HG02943 (cell line): ENCODE measurements around the gene DLX5.
A peak's percentile ranks its signal among the peaks of the same experiment; 100 is the strongest.
"Not testable (repeated sequence)": the region's sequence is repeated elsewhere in the genome, so short reads cannot be mapped to it uniquely, and the experiment has no call there.

Source experiments
- ATAC-seq: cut with Tn5 transposase; IDR thresholded peaks from one replicate; pipeline ENCODE4 v1.9.1; 2021; ENCODE audit warnings: mild to moderate bottlenecking, low read depth, moderate library complexity; ENCODE audit not compliant: unreplicated experiment

DLX5 gene

DNA sequence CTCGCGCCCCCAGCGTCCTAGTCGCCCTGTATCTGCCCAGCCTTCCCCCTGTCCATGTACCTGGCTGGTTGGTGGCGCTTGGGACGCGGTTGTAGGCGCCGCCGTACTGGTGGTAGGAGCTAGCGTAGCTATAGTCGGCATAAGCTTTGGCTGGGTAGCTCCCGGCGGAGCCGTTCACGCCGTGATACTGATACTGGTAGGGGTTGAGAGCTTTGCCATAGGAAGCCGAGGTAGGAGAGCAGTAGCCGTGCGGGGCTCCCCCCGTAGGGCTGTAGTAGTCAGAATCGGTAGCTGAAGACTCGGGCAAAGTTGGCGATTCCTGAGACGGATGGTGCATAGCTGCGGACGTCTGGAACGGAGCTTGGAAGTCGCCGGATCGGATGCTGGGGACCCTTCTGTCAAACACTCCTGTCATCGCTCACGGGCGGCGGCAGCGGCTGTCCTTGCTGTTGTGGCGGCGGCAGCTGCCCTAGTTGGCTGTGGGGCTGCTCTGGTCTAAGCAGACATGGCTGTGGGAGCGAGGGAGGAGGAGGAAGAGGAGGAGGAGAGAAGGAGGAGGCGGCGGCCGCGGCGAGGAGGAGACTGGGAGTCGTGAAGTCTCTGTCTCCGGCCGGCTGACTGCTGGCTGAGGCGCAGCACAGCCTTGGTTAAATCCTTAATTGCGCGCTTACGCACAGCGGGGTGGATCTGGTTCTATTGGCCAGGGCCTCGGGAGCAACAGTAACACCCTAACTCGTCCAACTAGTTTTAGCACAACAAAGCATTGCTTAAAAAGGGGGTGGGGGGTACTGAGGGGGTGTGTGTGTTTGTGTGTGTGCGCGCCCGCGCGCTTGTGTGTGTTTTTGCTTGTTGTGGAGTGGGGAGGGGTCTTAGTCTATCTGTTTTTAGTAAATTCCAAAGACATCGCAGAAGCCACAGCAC lies at the start of gene DLX5:
DLX5 (minus strand) TSS at position 623 of the 921 bp plus-strand sequence; CDS start at position 415, 208 bp downstream.
- no peak for ATAC-seq

DNA sequence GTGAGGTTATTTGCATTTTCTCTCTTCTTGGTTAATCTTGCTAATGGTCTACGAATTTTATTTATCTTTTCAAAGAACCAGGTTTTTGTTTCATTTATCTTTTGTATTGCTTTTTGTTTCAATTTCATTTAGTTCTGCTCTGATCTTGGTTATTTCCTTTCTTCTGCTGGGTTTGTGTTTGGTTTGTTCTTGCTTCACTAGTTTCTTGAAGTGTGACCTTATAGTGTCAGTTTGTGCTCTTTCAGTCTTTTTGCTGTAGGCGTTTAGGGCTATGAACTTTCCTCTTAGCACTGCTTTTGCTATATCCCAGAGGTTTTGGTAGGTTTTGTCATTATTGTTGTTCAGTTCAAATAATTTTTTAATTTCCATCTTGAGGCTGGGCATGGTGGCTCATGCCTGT lies 47.4 kb upstream of the DLX5 start:
- not testable (repeated sequence) for ATAC-seq

DNA sequence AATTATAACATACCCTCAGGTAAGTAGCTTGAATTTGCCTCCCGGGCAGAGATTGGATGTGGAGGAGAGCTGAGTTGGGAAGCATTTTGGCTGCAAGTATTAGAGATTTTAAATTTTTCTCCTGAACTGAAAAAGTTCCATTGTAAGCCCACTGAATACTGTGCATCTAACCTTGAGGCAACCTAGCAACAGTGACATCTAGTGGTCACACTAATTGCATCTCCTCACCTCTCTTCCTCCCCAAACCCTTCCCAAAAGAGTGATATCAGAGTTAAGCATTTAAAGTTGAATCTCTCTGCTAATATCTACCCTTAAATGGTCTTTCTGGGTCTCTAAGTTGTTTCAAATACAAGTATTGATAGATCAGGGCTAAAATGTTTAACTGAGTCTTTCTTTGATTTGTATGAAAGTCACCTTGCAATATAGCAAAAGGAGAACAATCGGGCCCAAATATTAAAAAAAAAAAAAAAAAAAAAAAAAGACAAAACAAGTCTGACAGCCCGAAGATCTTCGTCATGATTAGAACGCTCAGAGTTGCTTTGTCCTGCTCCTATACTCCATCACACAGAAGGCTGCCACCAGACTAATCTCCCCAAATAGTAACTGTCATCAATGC lies 40.4 kb upstream of the DLX5 start:
- peak; percentile 82 for ATAC-seq

DNA sequence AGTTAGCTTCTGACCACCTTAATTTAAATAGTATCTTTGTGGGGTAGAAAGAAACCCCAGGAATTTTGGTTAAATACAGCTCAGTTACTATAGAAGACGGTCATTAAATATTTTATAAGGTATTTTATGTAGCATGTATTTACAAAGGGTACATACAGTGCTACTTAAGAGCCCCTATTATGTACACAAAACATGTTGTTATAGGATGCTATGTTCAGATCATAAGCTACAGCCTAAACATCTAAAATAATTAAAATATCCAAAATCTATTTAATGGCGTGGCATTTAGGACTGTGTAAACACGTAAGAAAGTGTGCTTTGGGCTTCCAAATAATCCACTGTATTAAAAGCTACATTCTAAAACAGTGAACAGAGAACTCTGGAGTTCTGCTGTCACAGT lies 39.4 kb upstream of the DLX5 start:
- ATAC-seq, result no peak

DNA sequence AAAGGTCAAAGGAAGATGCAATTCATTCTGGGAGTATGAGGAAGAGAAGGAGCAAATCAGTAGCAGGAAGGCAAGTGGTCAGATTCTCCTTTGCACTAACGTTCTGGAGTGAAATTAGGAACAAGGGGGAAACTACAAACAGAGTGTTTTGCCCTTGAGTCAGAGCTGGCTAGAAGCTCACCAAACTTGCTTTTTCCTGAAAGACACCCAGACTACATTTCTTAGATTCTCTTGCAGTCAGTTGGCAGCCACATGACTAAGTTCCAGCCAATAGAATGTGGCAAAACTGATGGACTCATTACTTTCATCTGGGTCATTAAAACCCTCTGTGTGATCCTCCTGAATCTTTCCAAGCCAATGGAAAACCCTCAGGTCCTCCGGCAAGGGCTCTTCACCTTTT lies 18.6 kb upstream of the DLX5 start:
- no peak for ATAC-seq

DNA sequence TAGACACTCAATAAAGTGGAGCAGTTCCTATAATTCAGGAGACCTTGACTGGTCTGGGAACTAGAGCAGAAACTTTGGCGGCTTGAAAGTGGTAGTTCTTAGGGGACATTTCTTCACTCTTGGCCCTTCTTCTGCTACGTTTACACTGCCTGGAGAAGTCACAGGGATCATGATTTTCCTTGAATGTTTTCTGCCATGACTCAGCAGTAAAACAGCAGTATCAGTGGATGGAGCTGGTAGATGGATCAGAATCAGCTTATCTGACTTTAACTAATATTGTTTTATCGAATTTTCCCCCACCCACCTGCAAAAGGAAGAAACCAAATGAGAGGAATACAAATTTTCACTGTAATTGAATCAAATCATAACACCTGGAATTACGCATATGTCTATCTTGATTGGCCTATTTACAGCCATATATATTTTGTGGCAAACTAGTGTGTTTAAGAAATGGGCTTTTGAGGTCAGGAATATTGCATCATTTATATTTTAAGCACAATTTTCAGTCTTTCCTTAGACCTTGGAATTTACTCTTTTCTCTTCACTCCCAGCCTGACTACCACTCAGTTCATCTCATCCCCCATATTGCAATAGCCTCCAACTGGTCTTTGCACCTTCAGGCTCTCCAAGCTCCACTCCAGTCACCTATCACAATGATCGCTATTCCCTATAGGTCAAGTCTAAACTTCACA lies 14.9 kb upstream of the DLX5 start:
- ATAC-seq, result no peak

DNA sequence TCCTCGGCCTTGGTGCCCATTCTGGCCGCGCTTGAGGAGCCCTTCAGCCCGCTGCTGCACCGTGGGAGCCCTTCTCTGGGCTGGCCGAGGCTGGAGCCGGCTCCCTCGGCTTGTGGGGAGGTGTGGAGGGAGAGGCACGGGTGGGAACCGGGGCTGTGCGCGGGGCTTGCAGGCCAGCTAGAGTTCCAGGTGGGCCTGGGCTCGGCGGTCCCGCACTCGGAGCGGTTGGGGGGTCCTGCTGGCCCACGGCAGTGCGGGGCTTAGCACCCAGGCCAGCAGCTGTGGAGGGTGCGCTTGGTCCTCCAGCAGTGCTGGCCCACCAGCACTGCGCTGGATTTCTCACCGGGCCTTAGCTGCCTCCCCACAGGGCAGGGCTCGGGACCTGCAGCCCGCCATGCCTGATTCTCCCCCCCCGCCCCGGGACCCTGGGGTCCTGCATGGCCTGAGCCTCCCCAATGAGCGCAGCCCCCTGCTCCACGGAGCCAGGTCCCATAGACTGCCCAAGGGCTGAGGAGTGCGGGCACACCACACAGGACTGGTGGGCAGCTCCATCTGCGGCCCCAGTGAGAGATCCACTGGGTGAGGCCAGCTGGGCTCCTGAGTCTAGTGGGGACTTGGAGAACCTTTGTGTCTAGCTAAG lies 9.7 kb upstream of the DLX5 start:
- not testable (repeated sequence) for ATAC-seq

DNA sequence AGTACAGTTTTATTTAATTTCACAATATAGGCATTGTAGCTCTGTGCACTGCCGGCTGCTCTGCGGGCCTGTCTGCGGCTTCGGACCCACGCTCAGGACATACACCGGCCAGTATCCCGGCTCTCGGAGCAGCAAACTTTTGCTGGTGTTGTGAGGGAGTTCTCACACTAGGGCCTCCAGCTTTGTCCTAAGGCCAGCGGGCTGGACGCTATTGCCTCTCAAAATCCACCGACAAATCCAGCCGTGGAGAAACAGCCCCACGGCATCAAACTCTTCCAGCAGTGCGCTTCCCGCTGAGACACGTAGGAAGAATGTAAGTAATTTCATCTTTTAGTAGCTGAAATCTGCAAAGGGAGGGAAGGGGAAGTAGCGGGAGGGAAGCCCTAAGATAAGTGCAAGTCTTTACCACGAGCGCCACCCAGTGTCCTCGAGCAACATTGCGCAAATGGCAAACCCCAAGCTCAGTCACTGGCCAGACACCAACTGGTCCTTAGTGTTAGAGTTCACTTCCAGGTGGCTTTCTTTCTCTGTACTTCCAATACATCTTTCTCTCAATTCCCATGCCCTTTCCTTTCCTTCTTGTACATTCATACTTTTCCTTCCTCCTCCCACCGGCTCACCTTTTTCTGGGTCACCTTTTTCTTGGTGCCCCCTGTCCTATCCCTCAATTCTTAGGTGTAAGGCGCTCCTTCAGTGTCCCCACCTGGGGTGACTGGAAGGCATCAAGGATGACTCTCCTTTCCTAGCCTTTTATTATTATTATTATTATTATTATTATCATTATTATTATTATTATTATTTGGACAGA lies 3.0 kb upstream of the DLX5 start:
- peak; percentile 90 for ATAC-seq

DNA sequence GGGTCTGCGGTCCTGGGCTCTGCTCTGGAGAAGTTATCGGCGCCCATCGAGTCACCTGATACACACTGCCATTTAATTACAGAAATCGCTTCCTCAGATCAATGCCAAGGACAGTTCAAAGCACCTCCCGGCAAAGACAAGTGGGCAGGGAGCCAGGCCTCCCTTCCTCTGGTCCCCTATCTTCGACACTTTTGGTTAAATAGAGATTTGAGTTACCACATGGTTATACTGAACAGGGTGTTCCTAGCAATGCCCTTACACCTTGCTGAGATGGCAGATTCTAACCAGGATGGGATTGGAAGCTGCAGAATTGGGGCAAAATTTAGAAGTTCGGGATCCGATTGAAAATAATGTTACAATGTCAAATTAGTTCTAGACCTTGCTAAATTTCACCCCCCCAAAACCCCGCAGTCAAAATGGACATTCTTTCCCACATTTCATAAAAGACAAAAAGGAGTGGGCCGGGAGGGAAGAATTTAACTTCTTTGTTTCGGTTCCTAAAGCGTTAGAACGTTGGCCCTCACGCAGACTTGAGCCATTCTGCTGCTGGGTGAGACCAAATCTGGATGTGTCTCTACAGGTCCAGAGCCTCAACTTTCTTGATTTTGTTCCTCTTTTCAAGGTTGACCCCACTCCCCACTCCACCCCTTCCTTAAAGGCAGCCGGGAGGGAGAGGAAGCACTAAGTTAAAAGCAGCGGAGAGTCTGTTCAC lies 2.2 kb upstream of the DLX5 start:
- no peak for ATAC-seq

DNA sequence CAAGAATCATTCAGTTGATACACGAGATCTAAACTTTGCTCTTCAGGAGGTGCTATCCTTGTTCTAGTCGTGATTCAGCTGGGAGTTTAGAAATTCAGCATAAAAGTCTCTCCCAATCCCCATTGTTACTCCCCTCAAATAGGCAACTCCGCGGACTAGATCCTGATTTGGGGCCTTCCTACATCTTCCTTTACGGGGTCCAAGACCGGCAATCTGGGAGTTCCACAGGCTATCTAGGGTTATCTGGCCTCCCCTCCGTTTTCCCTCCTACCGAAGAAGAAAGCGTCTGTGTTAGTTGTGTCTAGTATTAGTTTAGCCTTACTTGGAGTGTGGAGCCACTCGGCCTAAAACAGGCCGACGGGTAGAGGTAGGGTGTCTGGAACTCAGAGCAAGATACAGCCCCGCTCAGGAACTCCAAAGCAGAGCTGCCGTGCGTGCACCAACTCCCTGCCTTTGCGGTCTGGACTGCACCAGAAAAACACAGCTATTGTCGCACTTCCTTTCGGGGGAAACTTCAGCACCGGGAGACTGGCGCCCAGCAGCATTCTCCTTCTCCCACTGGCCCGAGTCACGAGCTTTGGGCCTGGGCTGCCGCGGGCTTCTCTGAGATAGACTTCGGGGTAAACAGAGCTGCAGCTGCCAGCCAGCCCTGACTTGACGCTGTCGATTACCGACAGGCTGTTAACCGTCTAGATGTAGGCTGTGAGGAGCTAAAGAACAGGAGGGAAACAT lies 1.5 kb upstream of the DLX5 start:
- no peak for ATAC-seq

DNA sequence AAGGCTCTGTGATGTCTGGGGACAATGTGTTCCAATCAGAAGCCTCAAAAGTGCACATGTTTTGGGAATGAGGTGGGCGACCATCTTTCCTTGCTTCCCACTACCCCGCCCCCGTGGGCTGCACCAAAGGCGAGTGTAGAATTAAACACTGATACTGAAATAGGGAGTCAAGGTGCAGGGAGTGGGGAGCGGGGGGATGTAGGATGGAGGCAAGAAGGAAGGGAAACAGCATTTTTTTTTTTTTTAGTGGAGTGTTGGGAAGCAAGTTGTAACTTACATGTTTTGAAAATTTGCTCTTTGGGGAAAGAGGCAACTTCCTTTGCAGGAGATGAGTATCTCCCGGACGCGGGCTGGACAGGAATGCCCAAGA lies 484 bp upstream of the DLX5 start:
- no peak for ATAC-seq

DNA sequence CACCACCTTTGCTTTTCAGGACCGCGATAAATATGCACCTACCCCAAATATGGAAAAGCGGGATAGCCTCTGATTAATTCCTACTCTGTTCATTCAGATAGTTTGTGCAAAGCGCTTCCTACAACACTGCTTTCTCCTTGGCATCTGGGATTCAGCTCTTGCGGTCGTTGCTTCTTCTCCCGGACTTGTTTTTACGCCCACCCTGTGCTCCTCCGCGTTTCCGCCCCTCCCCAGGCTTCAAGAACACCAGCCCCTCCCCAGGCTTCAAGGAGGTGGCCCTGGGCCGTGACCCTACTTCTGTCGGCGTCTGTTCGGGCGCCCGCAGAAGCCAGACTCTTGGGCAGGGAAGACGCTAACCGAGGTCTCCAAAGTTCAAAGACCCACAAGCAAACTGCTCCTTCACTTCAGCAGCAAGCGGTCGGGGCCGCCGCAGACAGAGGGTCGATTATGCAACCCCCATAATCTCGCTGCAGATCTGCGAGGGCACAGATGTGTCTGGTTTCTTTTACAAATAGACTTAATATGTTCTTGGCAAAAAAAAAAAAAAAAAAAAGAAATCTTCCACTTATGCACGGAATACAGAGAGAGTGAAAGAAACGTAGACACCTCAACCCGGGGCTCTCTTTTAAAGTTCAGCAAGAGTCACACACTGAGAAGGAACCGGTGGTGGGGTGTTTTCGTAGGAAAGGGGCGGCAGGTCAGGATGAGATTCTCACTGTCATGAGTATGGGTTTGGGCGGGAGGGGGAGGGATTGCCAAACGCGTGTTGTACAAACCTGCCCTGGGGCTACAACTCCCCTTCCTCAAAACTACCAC lies 1.9 kb downstream of the DLX5 start:
- no peak for ATAC-seq

DNA sequence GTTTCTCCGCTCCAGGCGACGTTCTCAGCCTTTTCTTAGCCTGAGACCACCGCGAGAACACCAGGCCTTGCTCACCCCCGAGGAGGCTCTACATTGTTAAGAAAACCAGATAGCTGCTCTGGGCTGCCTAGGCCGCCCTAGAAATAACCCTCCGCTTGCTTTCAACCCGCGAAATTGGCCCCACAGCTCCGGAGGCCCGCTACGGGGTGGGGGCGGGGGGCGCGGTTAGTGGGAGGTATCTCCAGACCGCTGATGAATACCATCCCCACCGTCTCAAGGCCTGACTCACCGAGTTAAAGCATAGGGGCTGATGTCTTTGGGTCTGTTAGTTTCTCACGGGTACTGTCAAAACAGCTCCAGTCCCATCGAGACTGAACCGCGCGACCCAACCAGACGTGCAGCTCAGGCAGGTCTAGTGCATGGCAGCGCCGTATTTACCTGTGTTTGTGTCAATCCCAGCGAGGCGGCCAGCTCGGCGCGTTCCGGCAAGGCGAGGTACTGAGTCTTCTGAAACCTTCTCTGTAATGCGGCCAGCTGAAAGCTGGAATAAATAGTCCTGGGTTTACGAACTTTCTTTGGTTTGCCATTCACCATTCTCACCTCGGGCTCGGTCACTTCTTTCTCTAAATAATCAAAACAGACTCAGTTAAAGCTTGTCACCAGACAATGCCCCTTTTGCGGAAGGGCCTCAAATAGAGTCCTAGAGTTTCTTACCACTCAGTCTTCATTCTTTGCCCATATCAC lies 2.7 kb downstream of the DLX5 start:
- ATAC-seq, result no peak

DNA sequence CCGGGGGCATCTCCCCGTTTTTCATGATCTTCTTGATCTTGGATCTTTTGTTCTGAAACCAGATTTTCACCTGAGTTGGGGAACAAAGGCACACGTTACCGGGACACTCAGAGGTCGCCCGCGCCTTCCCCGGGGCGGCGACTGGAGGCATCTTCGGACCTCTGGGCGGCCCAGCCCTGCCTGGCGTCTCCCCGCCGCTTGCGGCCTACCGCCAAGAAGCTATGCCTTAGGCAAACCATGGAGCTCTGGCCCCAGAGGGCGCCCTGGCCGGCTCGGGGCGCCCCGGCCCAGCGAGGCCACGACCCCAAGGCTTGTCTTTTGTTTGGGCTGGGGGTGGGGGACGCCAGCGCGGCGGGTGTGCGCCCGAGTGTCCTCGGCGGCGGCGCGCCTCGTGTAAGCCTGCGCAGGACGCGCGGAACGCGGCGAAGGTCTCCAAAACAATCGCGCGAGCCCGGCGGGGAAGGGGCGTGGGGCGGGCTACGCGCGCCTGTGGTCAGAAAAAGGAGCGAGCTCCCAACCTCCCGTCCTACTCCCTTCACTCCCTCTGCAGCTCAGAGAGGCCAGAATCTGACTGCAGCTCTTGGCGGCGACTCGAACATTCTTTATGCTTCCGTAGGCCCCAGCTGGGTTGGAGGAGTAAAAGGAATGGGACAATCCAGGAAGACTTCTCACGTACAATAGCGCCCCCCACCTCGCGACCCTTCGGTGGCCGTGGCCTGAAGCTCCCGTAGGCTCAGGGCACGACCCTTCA lies 3.5 kb downstream of the DLX5 start:
- no peak for ATAC-seq

DNA sequence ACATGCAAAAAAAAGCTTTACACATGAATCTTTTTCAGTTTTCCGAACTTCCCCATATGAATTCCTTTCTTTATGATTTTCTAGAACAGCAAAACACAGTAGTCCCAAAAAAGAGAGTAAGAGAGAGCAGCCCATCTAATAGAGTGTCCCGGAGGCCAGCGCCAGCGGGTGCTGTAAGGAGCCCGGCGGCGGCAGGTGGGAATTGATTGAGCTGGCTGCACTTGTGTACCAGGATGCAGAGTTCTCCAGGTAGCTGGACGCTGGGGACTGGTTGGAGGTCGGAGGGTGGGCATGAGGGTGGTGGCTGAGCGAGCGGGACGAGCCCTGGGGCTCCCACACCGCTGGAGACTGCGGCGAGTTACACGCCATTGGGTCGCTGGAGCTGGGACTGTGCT lies 4.0 kb downstream of the DLX5 start:
- no peak for ATAC-seq

DNA sequence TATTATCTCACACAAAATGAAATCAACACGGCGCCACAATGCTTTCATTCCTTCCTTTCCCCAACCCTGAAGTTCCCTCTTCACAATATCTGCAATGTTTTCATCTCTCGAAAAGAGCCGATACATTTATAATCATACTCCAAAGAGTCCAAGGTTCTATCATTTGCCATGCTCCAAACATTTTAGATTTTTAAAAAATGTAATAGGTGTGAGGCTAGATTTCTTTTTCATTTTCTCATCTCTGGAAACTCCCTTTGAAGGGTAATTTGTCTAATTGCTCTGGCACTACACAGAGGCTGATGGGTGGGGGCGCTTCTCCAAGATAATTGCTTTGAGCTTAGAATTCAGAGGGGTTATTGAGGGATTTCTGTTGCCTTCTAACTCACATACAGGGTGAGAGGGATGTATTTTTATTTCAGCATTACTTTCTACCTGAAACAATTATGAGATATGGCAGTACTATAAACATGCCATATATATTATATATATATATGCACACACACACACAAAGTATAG lies 4.9 kb downstream of the DLX5 start:
- no peak for ATAC-seq
